ENCODE data around the gene ZNF865.

Gene ZNF865

DNA sequence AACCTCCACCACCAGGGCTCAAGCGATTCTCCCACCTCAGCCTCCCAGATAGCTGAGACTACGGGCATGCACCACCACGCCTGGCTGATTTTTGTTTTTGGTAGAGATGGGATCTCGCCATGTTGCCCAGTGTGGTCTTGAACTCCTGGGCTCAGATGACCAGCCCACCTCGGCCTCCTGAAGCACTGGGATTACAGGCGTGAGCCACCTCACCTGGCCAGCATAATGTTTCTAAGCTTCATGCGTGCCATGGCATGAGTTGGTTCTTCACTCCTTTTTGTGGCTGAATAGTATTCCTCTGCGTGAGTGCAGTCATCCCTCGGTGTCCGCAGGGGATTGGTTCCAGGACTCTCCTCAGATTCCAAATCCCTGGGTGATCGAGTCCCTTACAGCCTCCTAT lies 20.6 kb upstream of the ZNF865 start:
- DNase-seq (ENCODE audit: low read depth), result no peak
- no peak overlapping the region for H3K4me3 ChIP-seq (ENCODE audit: low read length)
- TF ChIP-seq, protein P1, sequence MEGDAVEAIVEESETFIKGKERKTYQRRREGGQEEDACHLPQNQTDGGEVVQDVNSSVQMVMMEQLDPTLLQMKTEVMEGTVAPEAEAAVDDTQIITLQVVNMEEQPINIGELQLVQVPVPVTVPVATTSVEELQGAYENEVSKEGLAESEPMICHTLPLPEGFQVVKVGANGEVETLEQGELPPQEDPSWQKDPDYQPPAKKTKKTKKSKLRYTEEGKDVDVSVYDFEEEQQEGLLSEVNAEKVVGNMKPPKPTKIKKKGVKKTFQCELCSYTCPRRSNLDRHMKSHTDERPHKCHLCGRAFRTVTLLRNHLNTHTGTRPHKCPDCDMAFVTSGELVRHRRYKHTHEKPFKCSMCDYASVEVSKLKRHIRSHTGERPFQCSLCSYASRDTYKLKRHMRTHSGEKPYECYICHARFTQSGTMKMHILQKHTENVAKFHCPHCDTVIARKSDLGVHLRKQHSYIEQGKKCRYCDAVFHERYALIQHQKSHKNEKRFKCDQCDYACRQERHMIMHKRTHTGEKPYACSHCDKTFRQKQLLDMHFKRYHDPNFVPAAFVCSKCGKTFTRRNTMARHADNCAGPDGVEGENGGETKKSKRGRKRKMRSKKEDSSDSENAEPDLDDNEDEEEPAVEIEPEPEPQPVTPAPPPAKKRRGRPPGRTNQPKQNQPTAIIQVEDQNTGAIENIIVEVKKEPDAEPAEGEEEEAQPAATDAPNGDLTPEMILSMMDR (conservative IDR thresholded peaks at IDR 0.05; ENCODE audit: low read depth, low read length), result no peak

GRCh38 chr19:55585658-55586339 lies 19.6 kb upstream of the ZNF865 start:
- H3K4me3 ChIP-seq (ENCODE audit: low read length), result peak overlapping the region; percentile 30
- DNase-seq (ENCODE audit: low read depth), result peak; percentile 90
- TF ChIP-seq, protein P1 (conservative IDR thresholded peaks at IDR 0.05; ENCODE audit: low read depth, low read length), result no peak

DNA sequence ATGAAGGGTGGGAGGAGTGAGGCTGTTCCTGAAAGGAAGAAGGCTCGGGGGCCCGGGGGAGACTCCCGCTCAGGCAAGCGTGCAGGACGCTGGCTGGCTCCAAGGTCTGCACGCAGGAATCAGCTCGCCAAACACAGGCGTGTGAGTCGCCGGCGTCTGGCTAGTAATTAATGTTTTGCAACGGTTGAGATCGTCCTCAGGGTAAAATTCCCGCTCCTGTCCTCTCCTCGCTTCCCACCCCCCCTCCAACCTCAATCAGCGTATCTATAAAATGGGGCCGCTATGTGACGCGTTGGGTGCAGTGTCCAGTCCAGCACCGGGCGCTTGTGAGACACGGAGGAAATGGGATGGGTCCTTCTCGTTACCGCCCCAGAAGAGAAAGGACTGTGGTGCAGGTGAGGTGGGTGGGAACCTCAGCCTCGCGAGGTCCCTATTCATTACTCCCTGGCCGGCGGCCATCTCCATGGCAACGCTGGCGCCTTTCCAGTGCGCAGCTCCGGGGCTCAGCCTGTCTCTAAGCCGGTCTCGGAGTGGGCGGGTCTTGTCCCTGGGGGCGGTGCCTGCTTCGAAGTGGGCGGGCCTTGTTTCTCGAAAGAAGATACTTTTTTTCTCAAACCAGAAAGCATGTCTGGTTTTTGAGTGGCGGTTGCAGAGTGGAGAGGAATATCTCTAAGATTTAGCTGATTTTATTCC lies 18.3 kb upstream of the ZNF865 start:
- H3K4me3 ChIP-seq (ENCODE audit: low read length), result peak overlapping the region; percentile 48
- peak; percentile 83 for DNase-seq (ENCODE audit: low read depth)

DNA sequence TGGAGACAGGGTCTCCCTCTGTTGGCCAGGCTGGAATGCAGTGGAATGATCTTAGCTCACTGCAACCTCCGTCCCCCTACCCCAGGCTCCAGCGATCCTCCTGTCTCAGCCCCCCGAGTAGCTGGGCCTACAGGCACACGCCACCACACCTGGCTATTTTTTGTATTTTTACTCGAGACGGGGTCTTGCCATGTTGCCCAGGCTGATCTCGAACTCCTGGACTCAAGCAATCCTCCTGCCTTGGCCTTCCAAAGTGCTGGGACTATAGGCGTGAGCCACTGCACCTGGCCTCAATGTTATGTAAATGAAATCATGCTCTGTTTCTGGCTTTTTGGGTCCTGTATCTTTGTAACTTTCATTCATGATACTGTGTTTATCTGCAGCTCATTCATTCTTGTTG lies 16.7 kb upstream of the ZNF865 start:
- H3K4me3 ChIP-seq (ENCODE audit: low read length), result no peak overlapping the region
- TF ChIP-seq, protein P1 (conservative IDR thresholded peaks at IDR 0.05; ENCODE audit: low read depth, low read length), result no peak
- DNase-seq (ENCODE audit: low read depth), result no peak

More for the DNA sequence above, 18.3 kb upstream of the ZNF865 start:
- TF ChIP-seq, protein P1 (conservative IDR thresholded peaks at IDR 0.05; ENCODE audit: low read depth, low read length), result no peak

DNA sequence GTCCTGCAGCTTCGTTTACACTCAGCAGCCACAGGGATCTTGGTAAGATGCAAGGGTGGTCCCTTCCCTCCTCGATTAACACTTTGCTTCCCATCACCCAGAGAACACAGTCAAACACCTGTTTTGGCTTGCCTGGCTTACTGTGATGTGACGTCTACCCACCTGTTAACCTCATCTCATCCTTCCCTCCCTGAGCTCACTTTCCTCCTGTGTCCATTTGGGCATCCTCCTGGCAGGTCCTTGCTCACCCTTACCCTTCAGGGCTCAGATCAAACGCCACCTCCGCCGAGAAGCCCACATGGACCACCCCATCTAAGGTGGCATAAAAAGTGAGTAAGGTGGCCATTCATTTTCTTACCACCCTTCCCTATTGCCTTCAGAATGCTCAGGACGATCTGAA lies 15.3 kb upstream of the ZNF865 start:
- TF ChIP-seq, protein P1 (conservative IDR thresholded peaks at IDR 0.05; ENCODE audit: low read depth, low read length), result no peak
- DNase-seq (ENCODE audit: low read depth), result no peak
- H3K4me3 ChIP-seq (ENCODE audit: low read length), result no peak overlapping the region

GRCh38 chr19:55590617-55591016 lies 14.8 kb upstream of the ZNF865 start:
- H3K4me3 ChIP-seq (ENCODE audit: low read length), result no peak overlapping the region
- DNase-seq (ENCODE audit: low read depth), result no peak
- TF ChIP-seq, protein P1 (conservative IDR thresholded peaks at IDR 0.05; ENCODE audit: low read depth, low read length), result no peak

DNA sequence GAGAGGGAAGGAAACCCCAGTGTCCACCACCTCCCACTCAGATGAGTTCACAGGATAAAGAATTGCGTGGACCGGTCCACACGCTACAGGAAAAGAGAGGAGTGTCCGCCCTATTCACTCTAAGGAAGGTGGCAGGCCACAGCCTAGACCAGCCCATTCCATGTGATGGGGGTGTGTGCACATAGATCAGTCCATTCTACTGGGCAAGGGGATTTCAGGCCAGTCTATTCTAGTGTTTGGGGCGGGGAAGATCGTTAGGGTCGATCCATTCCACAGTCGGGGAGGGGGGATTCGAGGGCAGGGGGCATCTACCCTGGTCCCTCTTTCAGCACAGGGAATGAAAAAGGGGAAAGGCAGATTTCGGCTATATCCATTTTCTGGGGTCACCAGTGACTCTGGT lies 13.9 kb upstream of the ZNF865 start:
- TF ChIP-seq, protein P1 (conservative IDR thresholded peaks at IDR 0.05; ENCODE audit: low read depth, low read length), result no peak
- no peak for DNase-seq (ENCODE audit: low read depth)
- no peak overlapping the region for H3K4me3 ChIP-seq (ENCODE audit: low read length)

All from retinal pigment epithelial cell (primary cell).